AG04449 (cell line): ENCODE data around the gene TTLL11.
"Not testable (repeated sequence)": the region's sequence is repeated elsewhere in the genome, so short reads cannot be mapped to it uniquely, and the experiment has no call there.

Experiments
- CTCF ChIA-PET: fragments of 350-600 bp; formaldehyde crosslinking; extraction: SDS; loops from one replicate; lab custom pipeline; 2021; ENCODE audit warnings: antibody characterized with exemption; lab: Yijun Ruan, JAX
- POLR2A ChIA-PET: fragments of 400-600, 350-600 bp; formaldehyde crosslinking; extraction: SDS; loops from one replicate; lab custom pipeline; 2020; ENCODE audit warnings: antibody characterized with exemption, inconsistent platforms; lab: Yijun Ruan, JAX
- DNase-seq: peaks from one replicate; pipeline ENCODE4 v3.0.0-alpha.2; 2010; ENCODE audit warnings: low read depth, low spot score
- H3K4me3 ChIP-seq: 2 replicates; pipeline ENCODE4 v1.5.1; 2011; ENCODE audit warnings: low read depth, mild to moderate bottlenecking, control low read depth, low read length
- TF ChIP-seq, protein P1 (sequence below): IDR thresholded peaks from one replicate; pipeline ENCODE4 v1.5.1; 2011; ENCODE audit warnings: mild to moderate bottlenecking, moderate library complexity, low read length, control low read depth, inconsistent platforms; ENCODE audit not compliant: insufficient read depth; ENCODE audit errors: missing control alignments

The TTLL11 gene

GRCh38 chr9:121898856-121899255 is 194.3 kb downstream of the TTLL11 start:
- DNase-seq: no peak
- no peak overlapping the region for H3K4me3 ChIP-seq
- POLR2A ChIA-PET: no interaction called here
- TF ChIP-seq, protein P1, sequence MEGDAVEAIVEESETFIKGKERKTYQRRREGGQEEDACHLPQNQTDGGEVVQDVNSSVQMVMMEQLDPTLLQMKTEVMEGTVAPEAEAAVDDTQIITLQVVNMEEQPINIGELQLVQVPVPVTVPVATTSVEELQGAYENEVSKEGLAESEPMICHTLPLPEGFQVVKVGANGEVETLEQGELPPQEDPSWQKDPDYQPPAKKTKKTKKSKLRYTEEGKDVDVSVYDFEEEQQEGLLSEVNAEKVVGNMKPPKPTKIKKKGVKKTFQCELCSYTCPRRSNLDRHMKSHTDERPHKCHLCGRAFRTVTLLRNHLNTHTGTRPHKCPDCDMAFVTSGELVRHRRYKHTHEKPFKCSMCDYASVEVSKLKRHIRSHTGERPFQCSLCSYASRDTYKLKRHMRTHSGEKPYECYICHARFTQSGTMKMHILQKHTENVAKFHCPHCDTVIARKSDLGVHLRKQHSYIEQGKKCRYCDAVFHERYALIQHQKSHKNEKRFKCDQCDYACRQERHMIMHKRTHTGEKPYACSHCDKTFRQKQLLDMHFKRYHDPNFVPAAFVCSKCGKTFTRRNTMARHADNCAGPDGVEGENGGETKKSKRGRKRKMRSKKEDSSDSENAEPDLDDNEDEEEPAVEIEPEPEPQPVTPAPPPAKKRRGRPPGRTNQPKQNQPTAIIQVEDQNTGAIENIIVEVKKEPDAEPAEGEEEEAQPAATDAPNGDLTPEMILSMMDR: no peak
- CTCF ChIA-PET: no interaction called here

DNA sequence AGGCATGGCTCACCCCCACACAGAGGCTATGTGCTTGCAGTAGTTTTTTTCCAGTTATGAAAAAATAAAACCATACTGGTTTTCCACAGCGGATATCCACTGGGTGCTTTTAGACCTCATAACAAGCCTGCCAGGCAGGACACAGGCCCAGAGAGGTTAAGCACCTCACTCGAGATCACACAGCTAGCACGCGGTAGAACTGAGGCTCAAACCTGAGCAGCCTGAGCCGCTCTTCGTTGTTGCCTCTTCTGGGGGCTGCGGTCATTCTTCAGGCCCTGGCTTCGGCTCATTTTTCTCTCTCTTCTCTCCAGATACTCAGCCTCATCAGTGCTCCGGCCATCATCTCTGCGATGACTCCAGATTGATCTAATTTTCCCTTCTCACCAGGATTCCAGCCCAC is 196.0 kb downstream of the TTLL11 start:
- no peak overlapping the region for H3K4me3 ChIP-seq
- no peak for DNase-seq
- CTCF ChIA-PET: no interaction called here
- POLR2A ChIA-PET: no interaction called here
- TF ChIP-seq, protein P1: no peak

GRCh38 chr9:121896545-121896943 is 196.6 kb downstream of the TTLL11 start:
- TF ChIP-seq, protein P1: no peak
- DNase-seq: no peak
- ChIA-PET POLR2A (no interaction called here), CTCF (no interaction called here)
- H3K4me3 ChIP-seq: no peak overlapping the region

DNA sequence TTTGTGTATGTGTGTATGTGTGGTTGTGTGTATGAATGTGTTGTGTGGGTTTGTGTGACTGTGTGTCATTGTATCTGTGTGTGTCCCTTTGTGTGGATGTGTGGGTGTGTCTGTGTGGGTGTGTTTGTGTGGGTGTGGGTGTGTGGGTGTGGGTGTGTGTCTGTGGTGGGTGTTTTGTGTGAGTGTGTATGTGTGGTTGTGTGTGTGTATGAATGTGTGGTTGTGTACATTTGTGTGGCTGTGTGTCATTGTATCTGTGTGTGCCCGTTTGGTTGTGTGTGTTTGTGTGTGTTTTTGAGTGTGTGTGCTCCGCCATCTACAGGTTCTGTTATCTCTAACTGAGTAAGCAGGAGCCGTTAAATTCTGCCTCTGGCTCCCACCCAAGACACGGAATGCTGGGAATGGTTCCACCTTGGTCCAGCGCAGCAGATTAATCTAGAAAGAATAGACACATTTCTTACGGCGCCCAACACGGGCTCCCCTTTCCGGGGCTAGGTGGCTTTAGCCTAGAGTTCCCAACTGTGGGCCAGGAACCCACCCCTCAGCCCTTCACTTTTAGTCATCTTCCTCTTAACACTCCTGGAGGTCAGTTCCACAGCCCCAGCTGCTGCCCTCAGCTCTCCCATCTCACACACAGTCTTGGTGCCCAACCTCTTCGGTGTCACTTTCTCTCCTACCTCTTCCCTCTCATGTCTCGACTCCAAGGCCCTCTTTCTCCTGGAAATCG is 197.1 kb downstream of the TTLL11 start:
- ChIA-PET CTCF (no interaction called here), POLR2A (no interaction called here)
- DNase-seq: no peak
- TF ChIP-seq, protein P1: no peak
- H3K4me3 ChIP-seq: no peak overlapping the region

- TF ChIP-seq, protein P1: no peak
- CTCF ChIA-PET: no interaction called here
- POLR2A ChIA-PET: no interaction called here
- H3K4me3 ChIP-seq: no peak overlapping the region
- DNase-seq: no peak
Measured at GRCh38 chr9:121895358-121895757, 197.8 kb downstream of the TTLL11 start.

- POLR2A ChIA-PET, H3K4me3 ChIP-seq, DNase-seq, CTCF ChIA-PET: not testable (repeated sequence)
Measured at GRCh38 chr9:121894380-121894779, 198.7 kb downstream of the TTLL11 start.

- POLR2A ChIA-PET: no interaction called here
- no peak overlapping the region for H3K4me3 ChIP-seq
- TF ChIP-seq, protein P1: no peak
- DNase-seq: no peak
- CTCF ChIA-PET: no interaction called here
Measured at GRCh38 chr9:121893786-121894185, 199.3 kb downstream of the TTLL11 start.
